Measurements from ENCODE around the gene DRC7.
"Not testable (repeated sequence)": the region's sequence is repeated elsewhere in the genome, so short reads cannot be mapped to it uniquely, and the experiment has no call there.

DRC7 gene

GRCh38 chr16:57773019-57773418, 78.4 kb downstream of the DRC7 start:
- TF ChIP-seq CTCF (IDR thresholded peaks at IDR 0.05; ENCODE audit: insufficient read depth, low read length, missing control alignments): no peak
- CTCF ChIA-PET: interaction anchor here (0.6 to 1.8 kb wide), 5 partner anchors 11 to 196 kb away, joined by 3 to 9 read pairs (median 3); no protein-coding TSS in a partner anchor
- POLR2A ChIA-PET: no interaction called here
- no peak overlapping the region for H3K4me3 ChIP-seq (ENCODE audit: low read depth, low read length)
- no peak for DNase-seq (ENCODE audit: low read depth, low spot score)

GRCh38 chr16:57773655-57774295, 79.2 kb downstream of the DRC7 start:
- ChIA-PET POLR2A (interaction anchor here (0.6 kb wide), 1 partner anchor 38 kb away, joined by 3 read pairs; no protein-coding TSS in a partner anchor), CTCF (interaction anchor here (0.7 to 1.8 kb wide), 3 partner anchors 12 to 74 kb away, joined by 3 to 9 read pairs (median 4); no protein-coding TSS in a partner anchor)

DNA sequence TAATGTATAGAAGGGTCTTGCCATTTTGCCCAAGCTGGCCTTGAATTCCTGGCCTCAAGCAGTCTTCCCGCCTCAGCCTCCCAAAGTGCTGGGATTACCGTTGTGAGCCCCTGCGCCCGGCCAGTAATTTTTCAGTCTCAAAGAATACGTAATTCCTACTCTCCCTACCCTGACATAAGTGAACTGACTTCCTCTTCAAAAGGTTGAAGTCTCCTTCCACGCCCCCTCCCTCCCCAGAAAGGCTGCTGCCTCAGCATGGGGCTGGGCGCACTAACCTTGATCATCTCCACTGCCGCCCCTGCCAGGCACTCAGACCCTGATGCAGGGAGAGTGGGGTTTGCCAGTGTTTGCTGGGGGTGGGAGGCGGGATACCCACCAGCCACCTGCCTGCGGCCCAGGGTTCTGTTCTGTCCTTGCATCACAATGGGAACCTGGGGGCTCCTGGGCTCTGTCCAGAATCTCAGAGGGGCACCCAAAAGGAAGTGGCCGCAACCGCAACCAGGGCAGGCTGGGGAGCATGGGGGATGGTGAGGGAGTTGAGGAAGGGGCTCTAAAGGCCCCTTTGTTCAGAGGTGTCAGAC, 80.2 kb downstream of the DRC7 start:
- no peak for TF ChIP-seq CTCF (IDR thresholded peaks at IDR 0.05; ENCODE audit: insufficient read depth, low read length, missing control alignments)
- CTCF ChIA-PET: interaction anchor here (1.4 kb wide), 1 partner anchor 13 kb away, joined by 4 read pairs; no protein-coding TSS in a partner anchor
- no peak for DNase-seq (ENCODE audit: low read depth, low spot score)
- POLR2A ChIA-PET: no interaction called here
- no peak overlapping the region for H3K4me3 ChIP-seq (ENCODE audit: low read depth, low read length)

More at GRCh38 chr16:57773655-57774295, 79.2 kb downstream of the DRC7 start:
- no peak for TF ChIP-seq CTCF (IDR thresholded peaks at IDR 0.05; ENCODE audit: insufficient read depth, low read length, missing control alignments)
- no peak for DNase-seq (ENCODE audit: low read depth, low spot score)
- no peak overlapping the region for H3K4me3 ChIP-seq (ENCODE audit: low read depth, low read length)

DNA sequence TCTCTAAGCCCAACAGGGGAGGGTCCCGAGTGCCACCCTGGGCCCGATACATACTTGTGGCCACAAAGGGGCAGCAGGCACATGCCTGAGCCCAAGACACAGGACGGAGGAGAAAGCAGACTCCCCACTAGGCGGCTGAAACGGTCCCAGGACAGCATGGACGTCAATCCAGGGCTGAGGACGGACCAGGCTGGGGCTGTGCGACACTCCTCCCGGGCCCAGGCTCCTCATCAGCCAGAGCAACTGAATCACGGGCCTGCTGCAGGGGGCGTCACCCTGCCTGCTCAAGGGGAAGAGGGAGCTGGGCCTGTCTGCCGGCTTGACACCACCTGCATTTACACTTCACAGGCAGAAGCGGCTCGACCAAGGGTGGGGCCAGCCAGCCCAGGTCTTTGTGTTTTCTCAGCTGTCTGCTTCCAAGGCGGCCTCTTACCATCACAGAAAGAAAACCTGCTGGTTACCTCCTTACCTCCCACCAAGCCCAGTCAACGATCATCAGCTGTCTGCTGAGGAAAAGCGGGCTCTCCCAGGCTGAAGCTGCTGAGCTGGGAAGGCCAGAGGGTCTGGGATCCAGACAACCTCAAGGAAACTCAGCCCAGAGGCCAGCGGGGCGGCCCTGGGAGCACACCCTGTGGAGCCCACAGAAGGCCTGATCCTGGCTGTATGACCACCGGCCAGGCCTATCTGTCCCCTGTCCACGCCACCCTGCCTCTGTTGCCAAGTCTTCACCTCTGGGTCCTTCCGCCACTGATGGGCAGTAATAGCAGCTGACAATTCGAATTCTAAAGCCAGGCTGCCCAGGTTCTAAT, 81.3 kb downstream of the DRC7 start:
- ChIA-PET CTCF (interaction anchor here (1.1 to 2.0 kb wide), 3 partner anchors 9 to 127 kb away, joined by 3 to 7 read pairs (median 4); no protein-coding TSS in a partner anchor), POLR2A (no interaction called here)
- H3K4me3 ChIP-seq (ENCODE audit: low read depth, low read length): no peak overlapping the region
- DNase-seq (ENCODE audit: low read depth, low spot score): no peak
- TF ChIP-seq CTCF (IDR thresholded peaks at IDR 0.05; ENCODE audit: insufficient read depth, low read length, missing control alignments): no peak

DNA sequence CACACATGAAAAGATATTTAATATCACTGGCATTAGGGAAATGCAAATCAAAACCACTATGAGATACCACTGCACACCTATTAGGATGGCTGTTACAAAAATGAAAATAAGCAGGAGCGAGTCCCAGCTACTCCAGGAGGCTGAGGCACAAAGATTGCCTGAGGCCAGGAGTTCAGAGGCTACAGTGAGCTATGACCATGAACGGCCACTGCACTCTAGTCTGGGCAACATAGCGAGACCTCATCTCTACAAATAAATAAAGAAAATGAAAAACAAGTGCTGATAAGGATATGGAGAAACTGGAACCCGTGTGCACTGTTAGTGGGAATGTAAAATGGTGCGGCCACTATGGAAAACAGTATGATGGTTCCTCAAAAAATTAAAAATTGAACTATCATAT, 84.1 kb downstream of the DRC7 start:
- DNase-seq (ENCODE audit: low read depth, low spot score): no peak
- no peak overlapping the region for H3K4me3 ChIP-seq (ENCODE audit: low read depth, low read length)
- no peak for TF ChIP-seq CTCF (IDR thresholded peaks at IDR 0.05; ENCODE audit: insufficient read depth, low read length, missing control alignments)
- ChIA-PET CTCF (no interaction called here), POLR2A (no interaction called here)

- DNase-seq (ENCODE audit: low read depth, low spot score); H3K4me3 ChIP-seq (ENCODE audit: low read depth, low read length); CTCF ChIA-PET; POLR2A ChIA-PET: not testable (repeated sequence)
Observed at GRCh38 chr16:57779836-57780235, 85.2 kb downstream of the DRC7 start.
